Sigmoid colon (tissue), 4 donors: Measurements from ENCODE around the gene MYO15A.

Source experiments
- CTCF ChIP-seq, 4 experiments: fragments of 450-650 bp in 3 of 4; fragments of 200-600 bp in 1 of 4; IDR thresholded peaks; one replicate each; pipeline ENCODE4 v1.5.1; 2016 to 2019; ENCODE audit warnings: antibody characterized with exemption in 4 of 4, mild to moderate bottlenecking in 3 of 4, moderate library complexity in 2 of 4
- EP300 ChIP-seq, 4 donors: sonication (generic); formaldehyde crosslinking; IDR thresholded peaks; one replicate each; pipeline ENCODE4 v1.6.1; 2017; ENCODE audit warnings: antibody characterized with exemption in 4 of 4
- POLR2A ChIP-seq, 2 donors: fragments of 450-650 bp; IDR thresholded peaks; one replicate each; pipeline ENCODE4 v1.6.1; 2016; ENCODE audit warnings: antibody characterized with exemption in 2 of 2, mild to moderate bottlenecking in 2 of 2, moderate library complexity in 2 of 2
- POLR2AphosphoS5 ChIP-seq, 4 donors: sonication (generic); formaldehyde crosslinking; IDR thresholded peaks; one replicate each; pipeline ENCODE4 v1.6.1; 2017; ENCODE audit warnings: antibody characterized with exemption in 4 of 4

- TF ChIP-seq POLR2A (IDR thresholded peaks at IDR 0.05) (no peak), CTCF (IDR thresholded peaks at IDR 0.05) (no peak), EP300 (IDR thresholded peaks at IDR 0.05) (no peak), POLR2AphosphoS5 (IDR thresholded peaks at IDR 0.05) (no peak)
Observed at GRCh38 chr17:18066866-18067265, 41.7 kb upstream of the MYO15A start.
